Right lobe of liver (tissue), 4 donors: ENCODE measurements around the gene SNAPC3.

ENCODE experiments used
- CTCF ChIP-seq, 4 donors: fragments of 200-600 bp in 3 of 4; fragments of 450-650 bp in 1 of 4; IDR thresholded peaks; one replicate each; pipeline versions ENCODE4 v1.5.1 to v1.8.0; 2016 to 2022; ENCODE audit warnings: antibody characterized with exemption in 4 of 4, mild to moderate bottlenecking in 2 of 4
- POLR2A ChIP-seq: fragments of 450-650 bp; IDR thresholded peaks from one replicate; pipeline ENCODE4 v1.6.1; 2017; ENCODE audit warnings: antibody characterized with exemption, mild to moderate bottlenecking
- donor health status: DM: no; HTN: no; CAD: no.
- donor health status: DM: no; HTN: no; CAD: no.
- donor health status: DM: no; HTN: yes; CAD: no.

GRCh38 chr9:15492485-15493150 lies 69.9 kb downstream of the SNAPC3 start:
- TF ChIP-seq CTCF (IDR thresholded peaks at IDR 0.05) (no peak), POLR2A (no peak)
